NK-92 (cell line): ENCODE results near the gene OMP.
"Not testable (repeated sequence)": the region's sequence is repeated elsewhere in the genome, so short reads cannot be mapped to it uniquely, and the experiment has no call there.

Source experiments
- DNase-seq: peaks from one replicate; lab custom pipeline; 2025; ENCODE audit not compliant: unreplicated experiment; lab: John Stamatoyannopoulos, UW

The OMP gene, protein sequence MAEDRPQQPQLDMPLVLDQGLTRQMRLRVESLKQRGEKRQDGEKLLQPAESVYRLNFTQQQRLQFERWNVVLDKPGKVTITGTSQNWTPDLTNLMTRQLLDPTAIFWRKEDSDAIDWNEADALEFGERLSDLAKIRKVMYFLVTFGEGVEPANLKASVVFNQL

DNA sequence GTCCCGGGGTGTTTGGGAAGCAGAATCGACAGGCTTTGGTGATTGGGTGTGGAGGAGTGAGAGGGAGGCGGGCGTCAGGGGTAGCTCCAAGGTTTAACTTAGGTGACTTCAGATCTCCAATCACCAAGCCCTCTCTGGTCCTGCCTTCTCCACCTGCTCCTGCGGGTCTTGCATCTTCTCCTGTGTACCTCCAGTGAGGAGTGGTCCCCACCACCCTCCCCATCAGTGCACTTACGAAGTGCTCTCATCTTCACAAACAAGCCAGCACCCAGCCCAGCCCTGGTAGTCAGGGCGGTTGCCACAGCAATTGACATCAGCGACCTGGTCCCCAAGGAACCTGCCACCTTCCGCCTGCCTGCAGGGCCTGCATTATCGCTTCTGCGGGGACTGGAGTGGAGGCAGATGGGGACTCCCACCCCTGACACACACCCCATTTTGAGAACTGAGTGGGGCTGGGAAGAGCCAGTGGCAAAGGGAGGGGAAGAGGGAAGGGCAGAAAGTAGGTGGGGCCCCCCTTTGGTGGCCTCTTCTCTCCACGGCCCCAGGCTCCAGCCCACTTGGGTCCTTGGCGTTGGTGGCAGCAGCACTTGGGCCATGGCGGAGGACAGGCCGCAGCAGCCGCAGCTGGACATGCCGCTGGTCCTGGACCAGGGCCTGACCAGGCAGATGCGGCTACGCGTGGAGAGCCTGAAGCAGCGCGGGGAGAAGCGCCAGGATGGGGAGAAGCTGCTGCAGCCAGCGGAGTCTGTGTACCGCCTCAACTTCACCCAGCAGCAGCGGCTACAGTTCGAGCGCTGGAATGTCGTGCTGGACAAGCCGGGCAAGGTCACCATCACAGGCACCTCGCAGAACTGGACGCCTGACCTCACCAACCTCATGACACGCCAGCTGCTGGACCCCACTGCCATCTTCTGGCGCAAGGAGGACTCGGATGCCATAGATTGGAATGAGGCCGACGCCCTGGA is at the start of gene OMP:
OMP (plus strand) TSS at position 595 of the 965 bp plus-strand sequence; CDS start at position 595, 0 bp downstream.
- no peak for DNase-seq

DNA sequence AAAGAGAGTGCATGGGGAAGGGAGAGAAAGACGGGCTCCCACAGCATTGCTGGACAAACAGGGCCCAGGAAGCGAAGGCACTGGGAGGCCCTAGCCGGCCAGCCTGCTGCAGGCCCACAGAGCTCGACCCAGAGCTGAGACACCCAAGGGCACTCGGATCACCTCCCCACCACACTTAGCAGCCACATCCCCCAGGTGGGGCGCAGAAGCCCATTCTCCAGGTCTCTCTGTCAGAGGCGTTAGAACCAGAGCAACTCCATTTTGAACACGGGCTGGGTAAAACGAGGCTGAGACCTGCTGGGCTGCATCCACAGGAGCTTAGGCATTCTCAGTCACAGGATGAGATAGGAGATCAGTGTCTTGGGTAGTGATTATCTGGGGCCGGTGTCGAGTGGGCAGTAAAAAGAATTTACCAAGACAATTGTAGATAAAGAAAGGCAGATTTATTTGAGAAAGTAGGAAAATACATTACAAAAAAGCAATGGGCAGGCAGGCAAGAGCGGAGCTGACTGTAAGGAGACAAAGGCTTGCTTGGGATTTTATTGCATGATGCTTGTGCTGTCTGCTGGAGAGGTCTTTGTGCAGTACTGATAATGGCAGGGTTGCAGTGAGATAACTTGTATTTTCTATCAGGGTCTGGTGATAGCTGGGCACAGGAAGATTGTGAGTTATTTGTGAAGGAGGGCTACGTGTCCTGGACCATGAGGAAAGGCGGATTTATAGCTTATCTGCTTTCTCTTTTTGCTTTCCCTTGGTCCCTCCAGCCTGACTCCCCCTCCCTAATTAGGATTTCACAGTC is 49.2 kb upstream of the OMP start:
- no peak for DNase-seq

DNA sequence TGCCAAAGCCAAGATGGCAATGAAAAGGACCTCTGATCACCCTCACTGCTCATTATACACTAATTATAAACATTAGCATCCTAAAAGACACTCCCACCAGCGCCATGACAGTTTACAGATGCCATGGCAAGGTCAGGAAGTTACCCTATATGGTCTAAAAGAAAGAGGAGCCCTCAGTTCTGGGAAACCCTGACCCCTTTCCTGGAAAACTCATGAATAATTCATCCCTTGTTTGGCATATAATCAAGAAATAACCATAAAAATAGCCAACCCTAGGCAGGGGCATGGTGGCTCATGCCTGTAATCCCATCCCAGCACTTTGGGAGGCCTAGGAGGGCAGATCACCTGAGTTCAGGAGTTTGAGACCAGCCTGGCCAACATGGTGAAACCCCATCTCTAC is 48.6 kb upstream of the OMP start:
- DNase-seq = no peak

DNA sequence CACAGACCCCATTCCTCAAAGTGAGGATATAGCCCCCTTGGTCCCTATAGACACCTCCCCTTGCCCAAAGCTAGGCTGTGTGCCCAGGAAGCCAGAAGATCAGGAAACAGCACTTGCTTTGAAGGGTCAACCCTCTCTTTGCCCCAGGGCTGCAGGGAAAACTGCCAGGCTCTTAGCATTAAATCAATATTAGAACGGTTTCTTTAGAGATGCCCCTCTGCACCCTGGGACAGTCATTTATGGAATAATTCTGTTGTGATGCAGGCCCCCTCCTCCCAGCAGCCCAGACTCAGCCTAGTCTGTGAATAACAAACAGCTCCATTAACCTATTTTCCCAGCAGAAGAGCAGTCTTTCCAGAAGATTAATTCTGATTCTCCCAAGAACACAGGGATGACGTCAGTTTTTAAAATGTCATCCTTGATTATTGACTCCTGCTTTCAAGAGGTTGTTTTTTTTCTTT is 47.5 kb upstream of the OMP start:
- DNase-seq = no peak

DNA sequence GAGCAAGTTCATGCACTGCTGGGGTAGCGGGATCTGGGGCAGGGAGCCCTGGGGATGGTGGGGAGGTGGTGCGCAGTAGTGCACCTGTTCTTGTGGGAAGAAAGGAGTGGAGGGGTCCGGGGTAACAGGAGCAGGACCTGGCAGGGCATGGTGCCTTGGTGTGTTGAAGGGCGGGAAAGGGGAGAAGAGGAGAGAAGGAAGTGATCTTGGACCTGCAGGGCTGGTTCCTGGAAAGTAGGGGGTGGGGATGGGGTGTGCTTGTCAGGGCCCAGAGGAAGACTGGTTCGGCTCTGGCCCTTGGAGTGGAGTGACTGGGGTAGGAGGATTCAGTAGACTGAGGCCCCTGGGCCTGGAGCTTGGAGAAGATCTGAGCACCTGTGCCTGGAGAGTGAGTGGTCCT is 46.7 kb upstream of the OMP start:
- no peak for DNase-seq

DNA sequence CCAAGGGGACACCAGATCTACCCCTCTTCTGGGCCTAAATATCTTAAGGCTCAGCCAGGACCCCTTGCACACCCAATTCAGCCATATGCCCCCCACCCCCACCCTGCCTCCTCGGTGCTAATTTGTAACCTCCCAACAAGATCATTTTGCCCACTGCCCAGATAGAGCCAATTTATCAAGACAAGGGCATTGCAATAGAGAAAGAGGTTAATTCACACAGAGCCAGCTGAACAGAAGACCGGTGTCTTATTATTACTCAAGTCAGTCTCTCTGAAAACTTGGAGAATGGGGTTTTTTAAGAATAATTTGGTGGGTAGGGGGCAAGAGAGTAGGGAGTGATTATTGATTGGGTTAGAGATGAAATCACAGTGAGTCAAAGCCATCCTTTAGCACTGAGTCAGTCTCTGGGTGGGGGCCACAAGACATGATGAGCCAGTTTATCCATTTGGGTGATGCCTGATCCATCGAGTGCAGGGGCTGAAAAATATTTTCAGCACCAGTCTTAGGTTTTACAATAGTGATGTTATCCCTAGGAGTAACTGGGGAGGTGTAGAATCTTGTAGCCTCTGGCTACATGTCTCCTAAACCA is 45.7 kb upstream of the OMP start:
- DNase-seq = no peak

DNA sequence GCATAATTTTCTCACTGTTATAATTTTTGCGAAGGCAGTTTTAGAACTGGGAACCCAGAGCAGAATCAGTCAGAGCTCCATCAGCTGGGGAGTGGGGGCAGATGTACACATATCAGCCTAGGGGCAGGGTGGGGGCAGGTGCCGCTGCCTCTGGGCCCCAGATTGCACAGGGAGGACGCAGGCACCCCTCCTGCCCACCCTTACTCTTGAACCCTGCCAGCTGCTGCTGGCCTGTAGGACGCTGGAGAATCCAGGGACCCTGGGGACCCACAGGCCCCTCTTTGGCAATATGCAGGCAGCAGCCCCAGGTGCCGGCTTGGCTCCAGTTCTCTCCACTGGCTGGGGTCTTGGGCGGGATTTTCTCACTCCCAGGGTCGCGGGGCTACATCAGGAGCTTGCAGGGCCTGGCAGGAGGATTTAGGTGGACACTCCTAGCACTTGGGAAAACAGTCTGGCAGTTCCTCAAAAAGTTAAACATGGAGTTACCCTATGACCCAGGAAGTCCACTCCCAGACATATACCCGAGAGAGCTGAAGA is 44.6 kb upstream of the OMP start:
- DNase-seq = no peak

DNA sequence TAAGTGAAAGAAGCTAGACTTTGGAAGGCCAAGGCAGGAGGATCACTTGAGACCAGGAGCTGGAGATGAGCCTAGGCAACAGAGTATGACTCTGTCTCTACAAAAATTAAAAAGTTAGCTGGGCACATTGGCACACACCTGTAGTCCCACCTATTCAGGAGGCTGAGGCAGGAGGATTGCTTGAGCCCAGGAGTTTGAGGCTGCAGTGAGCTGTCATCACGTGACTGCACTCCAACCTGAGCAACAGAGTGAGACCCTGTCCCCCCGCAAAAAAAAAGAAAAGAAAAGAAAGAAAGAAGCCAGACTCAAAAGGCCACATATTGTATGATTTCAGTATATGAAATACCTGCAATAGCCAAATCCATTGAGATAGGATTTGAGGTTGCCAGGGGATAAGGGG is 43.7 kb upstream of the OMP start:
- DNase-seq = no peak

DNA sequence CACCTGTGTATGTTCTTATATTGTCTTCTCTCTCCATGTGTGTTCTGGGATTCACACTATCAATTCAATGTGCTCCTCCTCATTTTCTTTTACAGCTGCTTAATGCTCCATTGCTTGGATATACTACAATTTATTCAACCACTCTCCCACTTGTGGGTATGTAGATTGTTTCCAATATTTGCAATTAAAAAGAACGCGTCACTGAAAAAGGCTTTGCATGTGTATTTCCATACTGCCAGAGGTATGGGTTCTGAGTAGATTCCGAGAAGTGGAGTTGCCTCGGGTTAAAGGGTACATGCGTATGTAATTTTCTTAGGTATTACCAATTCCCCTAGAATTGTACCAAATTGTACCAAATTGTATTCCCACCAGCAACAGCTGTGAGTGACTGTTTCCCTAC is 42.8 kb upstream of the OMP start:
- DNase-seq = no peak

DNA sequence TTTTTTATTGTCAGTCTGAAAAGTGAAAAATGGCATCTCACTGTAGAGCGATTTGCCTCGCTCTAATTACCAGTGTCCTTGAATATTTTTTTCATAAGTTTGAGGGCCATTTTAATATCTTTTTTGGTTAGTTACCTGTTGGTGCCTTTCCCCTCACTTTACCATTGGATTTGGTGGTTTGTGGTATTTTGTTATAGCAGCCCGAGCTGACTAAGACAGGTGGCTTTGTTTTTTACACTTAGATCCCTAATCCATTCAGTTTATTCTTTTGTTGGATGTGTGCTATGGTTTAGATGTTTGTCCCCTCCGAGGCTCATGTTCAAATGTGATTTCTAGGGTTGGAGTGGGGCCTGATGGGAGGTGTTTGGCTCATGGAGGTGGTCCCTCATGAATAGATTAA is 42.4 kb upstream of the OMP start:
- no peak for DNase-seq

DNA sequence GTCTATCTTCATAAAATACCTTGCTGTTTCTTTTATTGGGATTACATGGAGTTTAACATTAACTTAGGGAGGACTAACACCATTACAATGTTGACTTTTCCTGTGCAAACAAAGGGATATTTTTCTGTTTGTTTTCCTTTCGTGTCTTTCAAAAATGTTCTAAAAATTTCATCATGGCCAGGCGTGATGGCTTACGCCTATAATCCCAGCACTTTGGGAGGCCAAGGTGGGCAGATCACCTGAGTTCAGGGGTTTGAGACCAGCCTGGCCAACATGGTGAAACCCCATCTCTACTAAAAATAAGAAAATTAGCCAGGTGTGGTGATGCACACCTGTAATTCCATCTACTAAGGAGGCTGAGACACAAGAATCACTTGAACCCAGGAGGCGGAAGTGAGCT is 41.4 kb upstream of the OMP start:
- not testable (repeated sequence) for DNase-seq

DNA sequence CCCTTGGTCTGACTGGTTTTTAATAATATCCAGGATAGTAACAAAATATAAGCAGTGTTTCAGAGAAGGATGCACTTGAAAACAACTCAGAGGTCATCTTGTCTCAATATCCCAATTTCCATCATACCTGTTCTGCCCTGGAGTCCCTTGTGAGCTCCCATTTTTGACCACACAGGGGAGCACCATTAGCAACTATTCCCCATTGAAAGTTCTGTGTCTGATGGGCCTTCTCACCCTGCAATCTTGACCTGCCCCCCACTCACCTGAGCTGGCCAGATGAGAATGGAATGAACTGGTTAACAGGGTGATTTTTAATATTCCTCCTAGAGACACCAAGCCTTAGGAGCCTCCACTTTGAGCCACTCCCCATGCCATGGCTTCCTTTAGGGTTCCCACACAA is 39.7 kb upstream of the OMP start:
- DNase-seq = no peak

DNA sequence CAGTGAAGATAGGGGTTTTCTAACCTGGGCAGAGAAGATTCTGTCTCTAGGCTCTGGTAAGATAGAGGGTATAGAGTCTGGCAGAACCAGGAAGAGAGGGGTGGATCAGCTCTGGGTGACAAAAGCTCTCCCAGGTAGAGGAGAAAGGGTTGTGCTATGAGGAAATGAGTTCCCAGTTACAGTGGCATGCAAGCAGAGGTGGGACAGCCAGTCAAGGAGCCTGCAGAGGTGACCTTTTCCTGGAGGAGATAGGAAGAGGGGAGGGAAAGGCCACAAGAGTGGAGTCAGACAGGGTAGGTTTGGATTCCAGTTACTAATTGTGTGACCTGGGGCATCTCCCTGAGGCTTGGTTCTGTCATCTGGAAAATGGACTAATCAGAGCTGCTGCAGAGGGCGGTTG is 39.2 kb upstream of the OMP start:
- DNase-seq = no peak

DNA sequence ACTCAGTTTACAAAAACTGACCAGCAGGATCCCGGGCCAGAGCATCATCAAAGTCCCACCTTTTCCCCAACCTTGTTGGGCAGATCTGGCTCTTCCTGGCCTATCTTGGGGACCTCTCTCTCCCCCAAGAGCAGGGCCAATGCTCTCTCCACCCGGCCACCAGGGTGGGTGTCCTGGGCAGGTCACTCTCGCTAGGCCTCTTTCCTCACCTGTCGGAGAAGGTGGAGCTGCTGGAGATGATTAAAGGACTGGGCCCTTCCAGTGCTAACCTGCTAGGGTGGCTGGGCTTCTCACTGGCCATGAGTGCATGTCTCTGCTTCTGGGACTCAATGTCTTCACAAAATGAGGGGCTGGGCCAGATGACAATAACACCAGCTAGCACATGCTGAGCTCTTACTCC is 38.8 kb upstream of the OMP start:
- no peak for DNase-seq

DNA sequence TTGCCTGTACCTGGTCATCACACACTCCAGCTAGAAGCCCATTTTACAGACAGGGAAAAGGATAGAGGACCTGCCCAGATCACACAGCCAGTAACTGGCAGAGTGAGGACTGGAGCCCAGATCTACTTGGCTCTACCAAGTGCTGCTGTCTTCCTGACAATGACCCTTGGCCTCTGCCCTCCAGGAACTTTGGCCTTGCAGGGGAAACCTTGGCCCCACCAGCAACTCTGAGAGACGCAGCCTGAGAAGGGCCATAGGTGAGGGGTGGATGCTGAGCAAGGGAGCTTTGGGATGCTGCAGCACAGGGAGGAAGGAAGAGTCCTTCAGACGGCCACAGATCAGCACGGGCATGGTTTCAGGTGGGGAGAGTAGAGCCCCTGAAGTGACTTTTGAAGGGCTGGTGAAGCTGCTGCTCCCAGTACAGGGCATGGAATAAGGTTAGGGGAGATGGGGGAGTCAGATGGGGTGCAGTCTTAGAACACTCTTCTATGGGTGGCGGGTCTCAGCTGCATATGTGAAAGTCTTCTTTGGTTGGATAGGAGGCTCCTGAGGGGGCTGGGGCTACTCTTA is 37.9 kb upstream of the OMP start:
- DNase-seq = no peak

DNA sequence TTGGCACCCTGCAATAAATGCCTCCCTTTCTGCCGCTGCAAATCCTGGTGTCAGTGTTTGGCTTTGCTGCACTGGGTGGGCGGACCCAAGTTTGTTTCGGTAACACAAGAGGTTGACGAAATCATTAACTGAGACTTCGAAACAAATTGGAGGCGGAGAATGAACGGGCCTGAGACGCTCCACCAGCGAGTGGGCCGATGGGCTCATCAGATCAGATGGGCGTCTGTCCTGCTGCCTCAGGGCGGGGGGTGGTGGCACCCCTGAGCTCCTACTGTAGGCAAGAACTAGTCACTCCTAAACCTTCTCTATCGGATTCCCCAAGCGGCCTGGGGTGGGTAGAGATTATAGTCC is 36.8 kb upstream of the OMP start:
- DNase-seq = no peak

DNA sequence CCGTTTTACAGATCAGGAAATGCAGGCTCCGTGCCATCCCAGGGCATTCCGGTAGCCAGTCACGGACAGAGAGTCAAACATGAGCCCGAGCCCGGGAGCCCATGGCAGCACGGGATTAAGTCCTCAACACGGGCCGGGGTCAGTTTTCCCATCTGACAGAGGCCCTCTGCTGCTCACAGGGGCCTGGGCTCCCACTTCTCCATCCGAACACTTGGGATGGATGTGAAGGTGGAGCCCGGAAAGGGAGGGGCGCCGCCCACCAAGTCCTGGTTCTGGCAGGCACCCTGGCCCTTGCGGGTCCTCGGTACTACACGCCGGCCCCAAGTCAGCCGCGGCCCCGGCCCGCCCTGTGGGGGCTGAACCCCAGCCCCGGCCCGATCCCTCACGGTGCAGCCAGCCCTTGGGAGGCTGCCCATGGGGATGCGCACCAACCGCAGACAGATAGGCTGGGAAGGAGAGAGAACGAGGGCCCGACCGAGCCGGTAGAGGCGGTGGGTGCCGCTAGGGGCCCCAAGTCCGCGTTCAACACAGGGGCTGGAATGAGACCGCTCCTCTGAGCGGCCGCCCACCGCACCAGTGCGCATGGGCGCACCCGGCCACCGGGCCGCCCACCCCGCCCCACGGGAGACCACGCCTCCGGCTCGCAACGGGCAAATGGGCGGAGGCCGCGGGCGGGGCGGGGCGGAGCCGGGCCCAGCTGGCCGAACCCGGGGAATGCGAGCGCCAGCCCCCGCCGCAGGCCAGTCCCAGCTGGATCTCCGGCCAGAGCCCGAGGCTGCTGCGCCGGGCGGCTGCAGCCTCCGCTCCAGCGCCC is 36.2 kb upstream of the OMP start, which contains the start of gene CAPN5:
CAPN5 (plus strand) TSS at position 743 of the 814 bp plus-strand sequence. CDS start 17,916 bp downstream, outside the sequence.
- no peak for DNase-seq

DNA sequence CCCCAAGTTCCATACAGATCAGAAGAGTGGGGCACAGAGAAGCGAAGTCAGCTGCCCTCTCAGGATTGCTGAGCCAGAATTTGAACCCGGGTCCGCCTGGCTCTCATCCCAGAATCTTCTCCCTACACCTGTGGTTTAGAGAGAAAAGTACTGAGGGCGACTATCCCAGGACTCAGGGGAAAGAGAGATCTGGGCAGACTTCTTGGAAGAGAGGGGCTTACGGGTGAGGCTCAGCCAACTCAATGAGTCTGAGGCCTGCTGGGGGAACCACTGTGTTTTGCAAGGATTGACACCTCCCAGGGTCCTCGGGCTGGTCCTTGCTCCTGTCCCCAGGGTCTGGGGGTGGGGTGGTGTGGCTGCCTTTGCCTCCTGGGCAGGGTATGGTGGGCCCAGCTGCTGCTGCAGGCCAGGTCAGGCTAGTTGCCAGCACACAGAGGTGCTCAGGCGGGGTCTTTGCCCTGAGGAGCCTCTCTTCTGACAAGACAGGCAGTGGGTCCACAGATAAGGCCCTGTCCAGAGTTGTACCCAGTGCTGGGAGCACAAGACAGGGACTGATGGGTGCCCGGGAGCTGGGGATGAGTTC is 34.7 kb upstream of the OMP start:
- DNase-seq = no peak
